ENCODE measurements around the gene RNF151.
A peak's percentile ranks its signal among the peaks of the same experiment; 100 is the strongest.

Gene RNF151

GRCh38 chr16:1976951-1977874 is 10.6 kb downstream of the RNF151 start:
- no peak for DNase-seq (ENCODE audit: low spot score)

GRCh38 chr16:1977875-1978268 is 11.2 kb downstream of the RNF151 start:
- DNase-seq (ENCODE audit: low spot score) = no peak

GRCh38 chr16:1978476-1979120 is 11.9 kb downstream of the RNF151 start:
- no peak for DNase-seq (ENCODE audit: low spot score)

GRCh38 chr16:1979271-1980029 is 12.8 kb downstream of the RNF151 start:
- DNase-seq (ENCODE audit: low spot score) = no peak

GRCh38 chr16:1980030-1980769 is 13.5 kb downstream of the RNF151 start:
- DNase-seq (ENCODE audit: low spot score) = no peak

- DNase-seq (ENCODE audit: low spot score) = no peak
These were observed 14.1 kb downstream of the RNF151 start for GRCh38 chr16:1980770-1981087.

- peak; percentile 52 for DNase-seq (ENCODE audit: low spot score)
These were observed 14.8 kb downstream of the RNF151 start, which contains the start of gene NOXO1 for GRCh38 chr16:1981398-1981836. TSS of gene NOXO1 (minus strand) at chr16:1981469. CDS start at chr16:1981179, 290 bp downstream.

- no peak for DNase-seq (ENCODE audit: low spot score)
These were observed 15.4 kb downstream of the RNF151 start for GRCh38 chr16:1982013-1982433.

GRCh38 chr16:1982991-1983543 is 16.4 kb downstream of the RNF151 start:
- DNase-seq (ENCODE audit: low spot score) = no peak

- peak; percentile 83 for DNase-seq (ENCODE audit: low spot score)
These were observed 17.1 kb downstream of the RNF151 start, which contains the start of gene GFER for GRCh38 chr16:1983544-1984346. TSS of gene GFER (plus strand) at chr16:1984193. CDS start at chr16:1984219, 26 bp downstream.

GRCh38 chr16:1984347-1985225 is 17.9 kb downstream of the RNF151 start:
- no peak for DNase-seq (ENCODE audit: low spot score)

GRCh38 chr16:1985466-1986150 is 19.0 kb downstream of the RNF151 start:
- DNase-seq (ENCODE audit: low spot score) = no peak

- DNase-seq (ENCODE audit: low spot score) = no peak
These were observed 20.5 kb downstream of the RNF151 start for GRCh38 chr16:1987198-1987597.

GRCh38 chr16:1989209-1990100 is 22.8 kb downstream of the RNF151 start, which contains the start of gene SYNGR3:
TSS of gene SYNGR3 (plus strand) at chr16:1989970. CDS start at chr16:1990103, 133 bp downstream.
- no peak for DNase-seq (ENCODE audit: low spot score)

GRCh38 chr16:1990101-1990350 is 23.4 kb downstream of the RNF151 start:
- DNase-seq (ENCODE audit: low spot score) = no peak

- no peak for DNase-seq (ENCODE audit: low spot score)
These were observed 23.9 kb downstream of the RNF151 start for GRCh38 chr16:1990351-1991134.

GRCh38 chr16:1991135-1991551 is 24.5 kb downstream of the RNF151 start:
- DNase-seq (ENCODE audit: low spot score) = peak; percentile 70

Measured in NAMALWA (cell line).